Dorsolateral prefrontal cortex (tissue), 118 donors: ENCODE results near the gene PPIL4. TPM values are rescaled to one million over a fixed set of nuclear protein-coding genes. Genes with fewer than 3 reads are reported as not detected.

Source experiments
- total RNA-seq, 120 experiments: library from RNA; stranded (reverse); gene quantifications; one replicate each; pipeline versions ENCODE4 v1.2.3 to v1.2.4, GENCODE V29; 2022

The PPIL4 gene
- total RNA-seq, 120 experiments from 2014 or later: 20.6 to 52.2 (median 37.6) TPM

Other genes starting within 250 kb of the PPIL4 start
- gene TAB2, start 228.3 kb downstream of the PPIL4 start, total RNA-seq: 100 to 1,000 TPM in 7 of 120 experiments, 10 to 100 TPM in 113; 52.3 to 121 (median 75.3) TPM
- gene SUMO4, start 145.8 kb downstream of the PPIL4 start, total RNA-seq: 10 to 100 TPM in 6 of 120 experiments, 1 to 10 TPM in 114; 1.8 to 12.4 (median 6.3) TPM
- 1 to 10 TPM in 100 of 120 experiments, under 1 TPM in 20; 0.28 to 4.6 (median 1.7) TPM for gene ZC3H12D, start 61.0 kb downstream of the PPIL4 start, total RNA-seq
- 10 to 100 TPM; 24.7 to 50.8 (median 35.4) TPM for gene GINM1, start 20.3 kb upstream of the PPIL4 start, total RNA-seq
- gene KATNA1, start 102.7 kb upstream of the PPIL4 start, total RNA-seq: 10 to 100 TPM in 58 of 120 experiments, 1 to 10 TPM in 62; 4.9 to 16.3 (median 9.9) TPM
- gene LATS1, start 172.1 kb upstream of the PPIL4 start, total RNA-seq: 10 to 100 TPM; 26.8 to 50.8 (median 36.9) TPM
- gene NUP43, start 200.5 kb upstream of the PPIL4 start, total RNA-seq: 10 to 100 TPM; 12.9 to 41.8 (median 23.7) TPM
- gene PCMT1, start 203.7 kb upstream of the PPIL4 start, total RNA-seq: 100 to 1,000 TPM in 116 of 120 experiments, 10 to 100 TPM in 4; 58.9 to 288 (median 217) TPM